Progenitor cell of endocrine pancreas (in vitro differentiated cells): ENCODE results near the gene LOC128125822.

Experiments
- DNase-seq: peaks from one replicate; pipeline ENCODE4 v3.0.0; 2021; ENCODE audit warnings: low spot score; ENCODE audit not compliant: unreplicated experiment
- H3K27ac Mint-ChIP-seq: 2 replicates; pipeline ENCODE4 v1.8.0; 2021; ENCODE audit warnings: mild to moderate bottlenecking, moderate library complexity, mixed read lengths
- H3K27me3 Mint-ChIP-seq: 2 replicates; pipeline ENCODE4 v1.8.0; 2021; ENCODE audit warnings: mixed read lengths
- H3K36me3 Mint-ChIP-seq: 2 replicates; pipeline ENCODE4 v1.8.0; 2022; ENCODE audit warnings: mixed read lengths; ENCODE audit not compliant: insufficient read depth
- H3K4me1 Mint-ChIP-seq: 2 replicates; pipeline ENCODE4 v1.8.0; 2021; ENCODE audit warnings: low read depth, mixed read lengths
- H3K4me3 Mint-ChIP-seq: 2 replicates; pipeline ENCODE4 v1.8.0; 2021; ENCODE audit warnings: low read depth, mild to moderate bottlenecking, moderate library complexity, mixed read lengths
- H3K9me3 Mint-ChIP-seq: 2 replicates; pipeline ENCODE4 v1.8.0; 2021; ENCODE audit warnings: low read depth, mixed read lengths
- TF ChIP-seq, protein P1 (sequence below): fragments of 200-600 bp; sonication (generic); IDR thresholded peaks from one replicate; pipeline ENCODE4 v1.5.0; 2021; ENCODE audit warnings: antibody characterized with exemption, mild to moderate bottlenecking; ENCODE audit not compliant: unreplicated experiment

LOC128125822 gene

DNA sequence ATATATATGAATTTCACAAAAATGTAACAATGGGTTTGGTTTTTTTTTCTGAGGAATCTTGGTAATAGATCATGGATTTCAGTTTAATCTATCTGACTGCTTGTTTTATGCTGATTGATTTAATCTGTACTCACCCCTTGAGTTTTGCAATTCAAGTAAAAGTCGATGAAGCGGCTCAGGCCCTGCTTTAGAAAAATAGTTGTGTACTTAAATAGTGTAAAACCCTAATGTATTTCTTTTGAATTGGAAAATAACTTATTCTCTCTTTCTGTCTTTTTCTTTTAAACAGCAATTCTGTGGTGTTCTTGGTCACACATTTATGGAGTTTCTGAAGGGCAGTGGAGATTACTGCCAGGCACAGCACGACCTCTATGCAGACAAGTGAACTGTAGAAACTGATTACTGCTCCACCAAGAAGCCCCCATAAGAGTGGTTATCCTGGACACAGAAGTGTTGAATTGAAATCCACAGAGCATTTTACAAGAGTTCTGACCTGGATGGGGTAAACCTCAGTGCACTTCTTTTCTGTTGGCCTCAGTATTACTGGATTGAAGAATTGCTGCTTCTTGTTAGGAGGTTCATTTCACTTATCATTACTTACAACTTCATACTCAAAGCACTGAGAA, 4.0 kb downstream of the LOC128125822 start:
- Mint-ChIP-seq H3K4me1 (peaks cover 39% of the 10 kb centered on the region), H3K4me3 (peak overlapping the region; percentile 61), H3K27ac (peak overlapping the region; percentile 90), H3K9me3 (no peaks in the 10 kb centered on the region), H3K27me3 (no peaks in the 10 kb centered on the region), H3K36me3 (peaks cover 26% of the 10 kb centered on the region)
- no peak for DNase-seq
- TF ChIP-seq, protein P1, sequence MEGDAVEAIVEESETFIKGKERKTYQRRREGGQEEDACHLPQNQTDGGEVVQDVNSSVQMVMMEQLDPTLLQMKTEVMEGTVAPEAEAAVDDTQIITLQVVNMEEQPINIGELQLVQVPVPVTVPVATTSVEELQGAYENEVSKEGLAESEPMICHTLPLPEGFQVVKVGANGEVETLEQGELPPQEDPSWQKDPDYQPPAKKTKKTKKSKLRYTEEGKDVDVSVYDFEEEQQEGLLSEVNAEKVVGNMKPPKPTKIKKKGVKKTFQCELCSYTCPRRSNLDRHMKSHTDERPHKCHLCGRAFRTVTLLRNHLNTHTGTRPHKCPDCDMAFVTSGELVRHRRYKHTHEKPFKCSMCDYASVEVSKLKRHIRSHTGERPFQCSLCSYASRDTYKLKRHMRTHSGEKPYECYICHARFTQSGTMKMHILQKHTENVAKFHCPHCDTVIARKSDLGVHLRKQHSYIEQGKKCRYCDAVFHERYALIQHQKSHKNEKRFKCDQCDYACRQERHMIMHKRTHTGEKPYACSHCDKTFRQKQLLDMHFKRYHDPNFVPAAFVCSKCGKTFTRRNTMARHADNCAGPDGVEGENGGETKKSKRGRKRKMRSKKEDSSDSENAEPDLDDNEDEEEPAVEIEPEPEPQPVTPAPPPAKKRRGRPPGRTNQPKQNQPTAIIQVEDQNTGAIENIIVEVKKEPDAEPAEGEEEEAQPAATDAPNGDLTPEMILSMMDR, result no peak

DNA sequence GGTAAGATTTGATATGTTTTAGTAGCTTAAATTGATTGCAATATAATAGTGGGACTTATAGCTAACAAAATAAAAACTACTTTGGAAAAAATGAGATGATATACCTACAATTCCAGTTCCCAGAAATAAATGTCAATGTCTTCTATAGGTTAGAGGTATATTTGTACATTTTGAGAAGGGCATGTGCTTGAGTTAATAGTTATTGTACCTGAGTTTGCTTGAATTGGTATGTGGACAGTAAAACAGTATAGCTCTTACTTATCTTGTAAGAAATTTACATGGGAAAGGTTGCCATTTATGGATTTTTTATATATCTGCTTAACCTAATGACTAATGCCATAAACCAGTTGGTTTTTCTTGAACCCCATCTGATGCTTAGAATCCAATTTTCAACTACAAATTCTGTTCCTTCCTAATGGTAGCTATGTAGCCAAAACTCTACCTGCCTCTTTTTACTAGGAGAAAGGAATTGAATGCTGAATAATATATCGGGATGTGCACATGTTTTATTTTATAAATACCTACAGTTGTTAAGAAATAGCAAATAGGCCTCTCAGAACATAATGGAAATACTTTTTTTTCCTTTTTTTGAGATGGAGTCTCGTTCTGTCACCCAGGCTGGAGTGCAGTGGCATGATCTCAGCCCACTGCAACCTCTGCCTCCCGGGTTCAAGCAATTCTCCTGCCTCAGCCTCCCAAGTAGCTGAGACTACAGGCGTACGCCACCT, 4.9 kb downstream of the LOC128125822 start:
- Mint-ChIP-seq H3K27me3 (no peaks in the 10 kb centered on the region), H3K27ac (no peak overlapping the region), H3K36me3 (peaks cover 30% of the 10 kb centered on the region), H3K4me1 (peaks cover 32% of the 10 kb centered on the region), H3K4me3 (no peak overlapping the region), H3K9me3 (no peaks in the 10 kb centered on the region)
- DNase-seq, result no peak
- TF ChIP-seq, protein P1, result no peak

DNA sequence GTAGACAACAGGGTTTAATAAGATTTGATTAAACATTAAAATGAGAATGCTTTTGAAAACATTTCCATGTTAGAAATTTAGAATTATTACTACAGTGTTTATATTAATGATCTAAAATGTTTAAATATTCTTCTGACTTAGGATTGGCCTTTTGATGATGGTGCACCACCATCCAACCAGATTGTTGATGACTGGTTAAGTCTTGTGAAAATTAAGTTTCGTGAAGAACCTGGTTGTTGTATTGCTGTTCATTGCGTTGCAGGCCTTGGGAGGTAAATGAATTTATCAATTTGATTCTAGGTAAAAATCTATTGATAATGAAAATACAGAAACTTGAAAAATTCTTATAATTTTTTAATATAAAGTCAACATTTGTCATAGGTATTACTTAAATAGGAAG, 6.5 kb downstream of the LOC128125822 start:
- Mint-ChIP-seq H3K27me3 (no peaks in the 10 kb centered on the region), H3K9me3 (no peaks in the 10 kb centered on the region), H3K27ac (no peak overlapping the region), H3K36me3 (peaks cover 33% of the 10 kb centered on the region), H3K4me1 (peaks cover 32% of the 10 kb centered on the region), H3K4me3 (no peak overlapping the region)
- TF ChIP-seq, protein P1, result no peak
- no peak for DNase-seq

DNA sequence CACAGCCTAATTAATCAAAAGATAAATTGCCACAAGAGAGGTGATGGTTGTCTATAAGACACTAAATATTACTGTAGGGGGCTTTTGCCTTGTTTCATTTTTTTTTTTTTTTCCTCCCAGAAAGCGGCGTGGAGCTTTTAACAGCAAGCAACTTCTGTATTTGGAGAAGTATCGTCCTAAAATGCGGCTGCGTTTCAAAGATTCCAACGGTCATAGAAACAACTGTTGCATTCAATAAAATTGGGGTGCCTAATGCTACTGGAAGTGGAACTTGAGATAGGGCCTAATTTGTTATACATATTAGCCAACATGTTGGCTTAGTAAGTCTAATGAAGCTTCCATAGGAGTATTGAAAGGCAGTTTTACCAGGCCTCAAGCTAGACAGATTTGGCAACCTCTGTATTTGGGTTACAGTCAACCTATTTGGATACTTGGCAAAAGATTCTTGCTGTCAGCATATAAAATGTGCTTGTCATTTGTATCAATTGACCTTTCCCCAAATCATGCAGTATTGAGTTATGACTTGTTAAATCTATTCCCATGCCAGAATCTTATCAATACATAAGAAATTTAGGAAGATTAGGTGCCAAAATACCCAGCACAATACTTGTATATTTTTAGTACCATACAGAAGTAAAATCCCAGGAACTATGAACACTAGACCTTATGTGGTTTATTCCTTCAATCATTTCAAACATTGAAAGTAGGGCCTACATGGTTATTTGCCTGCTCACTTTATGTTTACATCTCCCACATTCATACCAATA, 7.8 kb downstream of the LOC128125822 start:
- Mint-ChIP-seq H3K27ac (peak overlapping the region; percentile 3), H3K36me3 (peaks cover 33% of the 10 kb centered on the region), H3K4me1 (peaks cover 24% of the 10 kb centered on the region), H3K9me3 (no peaks in the 10 kb centered on the region), H3K27me3 (no peaks in the 10 kb centered on the region), H3K4me3 (no peak overlapping the region)
- no peak for DNase-seq
- TF ChIP-seq, protein P1, result no peak

DNA sequence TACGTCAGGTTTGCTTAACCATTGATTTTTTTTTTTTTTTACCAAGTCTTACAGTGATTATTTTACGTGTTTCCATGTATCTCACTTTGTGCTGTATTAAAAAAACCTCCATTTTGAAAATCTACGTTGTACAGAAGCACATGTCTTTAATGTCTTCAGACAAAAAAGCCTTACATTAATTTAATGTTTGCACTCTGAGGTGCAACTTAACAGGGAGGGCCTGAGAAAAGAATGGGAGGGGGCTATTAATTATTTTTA, 8.4 kb downstream of the LOC128125822 start:
- no peaks in the 10 kb centered on the region for H3K27me3 Mint-ChIP-seq
- DNase-seq, result no peak
- TF ChIP-seq, protein P1, result no peak
- no peak overlapping the region for H3K4me3 Mint-ChIP-seq
- H3K36me3 Mint-ChIP-seq, result peaks cover 33% of the 10 kb centered on the region
- H3K27ac Mint-ChIP-seq, result peak overlapping the region; percentile 3
- H3K9me3 Mint-ChIP-seq, result no peaks in the 10 kb centered on the region
- peaks cover 21% of the 10 kb centered on the region for H3K4me1 Mint-ChIP-seq
